Hematopoietic multipotent progenitor cell treated with erythropoietin and hydrocortisone succinate and interleukin-3 and kit ligand, for 17 days (in vitro differentiated cells): ENCODE data around the gene PAFAH1B2.
"Not testable (repeated sequence)": the region's sequence is repeated elsewhere in the genome, so short reads cannot be mapped to it uniquely, and the experiment has no call there.

Source experiments
- DNase-seq: peaks from one replicate; pipeline ENCODE4 v3.0.0-alpha.2; 2015; ENCODE audit warnings: low spot score

Gene PAFAH1B2

GRCh38 chr11:117143871-117144476, at the start of gene PAFAH1B2:
TSS of gene PAFAH1B2 (plus strand) at chr11:117144287. CDS start at chr11:117152448, 8,161 bp downstream.
- DNase-seq: peak; percentile 95

- DNase-seq: no peak
Observed at GRCh38 chr11:117094776-117095175, 49.3 kb upstream of the PAFAH1B2 start.

- peak; percentile 68 for DNase-seq
Observed at GRCh38 chr11:117095284-117096161, 48.6 kb upstream of the PAFAH1B2 start.

DNA sequence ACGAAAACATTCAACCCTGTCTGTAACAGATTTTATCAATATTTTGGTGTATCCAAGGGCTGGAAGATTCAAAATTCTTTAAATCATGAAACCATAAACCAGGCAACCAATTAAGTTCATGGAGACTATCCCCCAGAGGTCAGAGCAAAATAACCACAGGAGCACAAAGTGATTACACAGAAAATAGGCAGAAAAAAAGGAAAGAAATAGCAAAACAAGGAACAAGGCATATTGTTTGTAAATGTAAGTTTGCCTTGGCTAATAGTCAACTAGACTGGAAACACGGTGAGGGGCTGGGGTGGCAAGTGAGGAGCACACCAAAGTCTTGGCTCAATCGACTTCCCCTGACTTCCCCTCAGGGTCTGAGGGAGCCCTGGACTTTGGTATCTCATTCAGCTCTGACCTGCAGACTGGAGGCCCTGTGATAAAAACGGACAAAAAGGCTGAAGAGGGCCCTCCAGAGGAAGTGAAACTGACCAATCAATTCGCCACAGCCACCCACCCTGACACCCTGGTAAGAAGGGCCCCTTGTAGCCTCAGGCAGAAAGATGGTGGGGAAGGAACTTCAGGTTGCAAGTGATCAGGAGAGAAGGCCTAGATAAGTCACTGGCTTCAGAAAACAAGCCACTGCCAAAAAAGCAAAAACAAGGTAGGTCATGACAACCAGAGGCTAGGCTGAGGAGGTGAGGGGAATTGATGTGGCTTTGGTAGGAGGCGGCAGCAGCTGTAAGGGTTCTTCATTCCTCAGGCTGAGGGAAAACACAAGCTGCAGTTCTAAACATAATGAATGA, 47.7 kb upstream of the PAFAH1B2 start:
- peak; percentile 75 for DNase-seq

- DNase-seq: peak; percentile 63
Observed at GRCh38 chr11:117097014-117097388, 47.1 kb upstream of the PAFAH1B2 start.

DNA sequence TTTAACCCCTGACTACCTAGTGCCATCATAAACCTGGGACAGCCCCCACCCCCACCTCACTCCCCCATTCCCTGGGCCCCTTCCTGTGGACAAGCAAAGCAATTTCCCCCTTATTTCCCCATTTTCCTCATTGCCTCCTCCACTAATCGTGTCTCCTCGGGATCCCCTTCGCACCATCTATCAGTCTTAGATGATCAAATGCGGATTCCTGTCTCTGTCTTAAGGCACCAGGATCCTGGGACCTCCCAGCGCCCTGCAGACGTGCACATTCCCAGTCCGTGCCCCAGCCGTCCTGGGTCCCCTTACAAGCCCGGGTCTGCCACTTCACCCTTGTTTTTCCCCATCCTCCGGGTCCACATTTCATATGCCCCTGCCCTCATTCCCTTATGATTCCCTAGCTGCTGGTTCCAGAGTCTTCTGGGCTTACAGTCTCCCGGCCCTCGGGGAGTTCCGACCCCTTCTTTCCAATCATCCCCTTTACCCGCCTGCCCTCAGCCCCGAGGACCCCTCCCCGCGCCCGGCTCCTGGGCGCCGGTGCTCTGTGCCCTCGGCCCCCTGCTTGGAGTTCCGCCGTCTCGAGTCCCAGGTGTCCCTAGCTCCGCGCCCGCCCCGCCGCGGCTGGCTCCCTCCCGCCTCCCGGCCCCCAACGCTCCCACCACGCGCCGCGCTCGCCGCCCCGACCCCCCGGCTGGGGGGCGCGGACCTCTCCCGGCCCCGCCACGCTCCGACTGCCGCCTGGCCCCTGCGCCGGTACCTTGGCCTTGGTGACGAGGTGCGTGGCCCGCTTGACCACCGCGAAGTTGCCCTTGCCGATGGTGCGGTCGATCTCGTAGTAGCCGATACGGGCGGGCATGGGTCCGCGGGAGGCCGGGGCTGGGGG, 46.5 kb upstream of the PAFAH1B2 start:
- peak; percentile 66 for DNase-seq

DNA sequence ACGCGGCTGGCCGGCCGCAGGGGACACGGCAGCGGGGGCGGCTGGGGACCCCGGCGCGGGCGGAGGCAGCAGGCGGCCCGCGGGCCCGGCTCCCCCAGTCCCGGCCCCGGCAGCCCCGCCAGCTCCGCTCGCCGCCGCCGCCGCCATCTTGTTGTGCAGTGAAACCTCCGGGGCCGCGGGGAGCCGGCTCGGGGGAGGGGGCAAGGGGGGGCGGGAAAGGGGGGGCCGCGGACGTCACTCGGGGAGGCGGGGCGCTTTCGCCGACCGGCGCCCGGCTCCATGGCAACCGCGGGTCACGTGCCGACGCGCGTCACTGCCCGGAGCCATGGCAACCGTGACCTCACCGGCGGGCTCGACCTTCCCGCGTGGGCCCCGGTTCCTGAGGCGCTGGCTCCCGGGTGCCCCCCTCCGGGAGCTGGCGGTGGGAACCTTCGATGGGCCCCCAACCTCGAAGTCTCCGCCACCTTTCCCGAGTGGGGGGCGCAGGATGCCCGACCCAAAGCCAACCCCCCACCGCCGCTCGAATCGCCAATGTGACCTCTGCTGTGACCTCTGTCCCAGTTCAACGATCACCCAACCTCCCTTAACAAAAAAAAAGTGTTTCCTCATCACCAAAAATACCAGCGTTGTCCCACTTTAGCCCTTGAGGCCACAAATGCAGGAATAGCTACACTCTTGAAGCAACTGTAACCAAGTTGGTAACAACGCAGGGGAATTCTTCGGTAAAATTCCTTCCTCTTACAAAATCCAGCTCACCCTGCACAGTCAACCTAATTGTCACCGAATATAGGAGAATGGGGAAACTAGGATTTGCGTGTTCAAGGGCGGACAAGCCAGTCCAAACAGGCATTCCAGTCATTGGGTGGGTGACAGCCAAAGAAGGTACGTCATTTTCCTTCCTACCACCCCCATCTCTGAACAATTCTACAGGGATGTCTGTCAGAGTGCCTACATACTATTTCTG, 45.5 kb upstream of the PAFAH1B2 start, which contains the start of gene SIK3:
Gene SIK3 (minus strand): TSS at position 160 of the 964 bp plus-strand sequence. CDS start 13 bp downstream, at position 147.
- DNase-seq: peak; percentile 97

- peak; percentile 77 for DNase-seq
Observed at GRCh38 chr11:117099696-117100095, 44.4 kb upstream of the PAFAH1B2 start.

- no peak for DNase-seq
Observed at GRCh38 chr11:117100556-117100955, 43.5 kb upstream of the PAFAH1B2 start.

DNA sequence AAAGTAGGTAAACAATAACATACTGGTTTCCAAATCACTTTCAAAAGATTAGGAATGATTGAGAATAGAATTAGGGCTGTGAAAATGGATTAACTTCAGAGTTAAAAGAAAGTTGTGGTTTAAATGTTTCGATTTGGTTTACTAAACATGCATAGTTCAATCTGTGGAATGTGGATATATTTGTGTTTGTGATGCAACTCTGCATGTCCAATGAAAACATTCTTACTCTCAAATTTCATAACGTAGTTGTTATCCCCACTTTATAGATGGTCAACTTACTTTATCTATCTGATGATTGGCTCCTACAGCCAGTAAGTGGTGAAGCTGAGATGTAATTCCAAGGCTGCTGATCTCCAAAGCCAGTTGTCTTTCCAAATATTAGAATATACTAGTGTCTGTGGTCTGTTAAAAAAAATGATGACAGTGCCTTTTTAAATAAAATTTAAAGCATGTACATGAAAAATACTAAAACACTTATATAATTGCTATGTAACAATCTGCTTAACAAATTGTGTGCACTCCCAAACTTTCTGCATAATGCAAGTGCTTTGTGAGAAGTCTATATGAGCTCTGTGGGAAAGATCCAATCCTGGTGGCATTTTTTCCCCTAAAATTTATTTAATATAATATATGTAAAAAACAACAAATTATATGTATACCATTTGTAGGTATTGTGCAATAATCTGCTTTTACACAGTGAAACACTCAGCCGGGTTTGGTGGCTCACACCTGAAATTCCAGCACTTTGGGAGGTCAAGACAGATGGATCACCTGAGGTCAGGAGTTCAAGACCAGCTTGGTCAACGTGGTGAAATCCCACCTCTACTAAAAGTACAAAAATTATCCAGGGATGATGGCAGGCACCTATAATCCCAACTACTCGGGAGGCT, 36.1 kb upstream of the PAFAH1B2 start:
- DNase-seq: no peak

GRCh38 chr11:117110294-117110950, 33.7 kb upstream of the PAFAH1B2 start:
- DNase-seq: no peak

GRCh38 chr11:117112497-117112896, 31.6 kb upstream of the PAFAH1B2 start:
- not testable (repeated sequence) for DNase-seq

GRCh38 chr11:117112939-117113338, 31.1 kb upstream of the PAFAH1B2 start:
- DNase-seq: not testable (repeated sequence)

- DNase-seq: no peak
Observed at GRCh38 chr11:117117681-117118080, 26.4 kb upstream of the PAFAH1B2 start.

GRCh38 chr11:117121176-117121575, 22.9 kb upstream of the PAFAH1B2 start:
- DNase-seq: no peak

DNA sequence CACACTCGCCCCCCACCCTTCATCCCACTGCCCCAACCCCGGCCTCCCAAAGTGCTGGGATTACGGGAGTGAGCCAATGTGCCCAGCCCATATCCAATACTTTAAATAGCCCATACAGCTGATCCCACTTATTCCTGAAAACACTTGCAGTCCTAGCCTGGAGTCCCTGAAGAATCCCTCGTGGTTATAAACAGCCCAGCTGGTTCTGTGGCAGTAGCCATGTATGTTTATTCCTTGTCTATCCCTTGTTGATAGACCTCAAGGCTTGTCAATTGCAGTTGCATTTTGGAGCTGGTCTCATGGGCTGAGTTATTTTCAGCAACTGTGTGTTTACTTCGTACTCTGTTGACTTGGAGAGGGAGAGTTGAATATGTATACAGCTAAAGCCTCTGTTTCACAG, 21.5 kb upstream of the PAFAH1B2 start:
- DNase-seq: no peak

GRCh38 chr11:117126223-117126965, 17.7 kb upstream of the PAFAH1B2 start:
- no peak for DNase-seq
